Activated CD4-positive, alpha-beta T cell treated with anti-CD3 and anti-CD28 coated beads, Interleukin-2, amount 50 U/mL, for 24 hours (primary cell): Measurements from ENCODE around the gene SNN.

Source experiments
- DNase-seq, 2 donors: peaks; one replicate each; pipeline ENCODE4 v3.0.0-alpha.2; 2020; ENCODE audit warnings: low read depth in 1 of 2, low spot score in 1 of 2

SNN gene

DNA sequence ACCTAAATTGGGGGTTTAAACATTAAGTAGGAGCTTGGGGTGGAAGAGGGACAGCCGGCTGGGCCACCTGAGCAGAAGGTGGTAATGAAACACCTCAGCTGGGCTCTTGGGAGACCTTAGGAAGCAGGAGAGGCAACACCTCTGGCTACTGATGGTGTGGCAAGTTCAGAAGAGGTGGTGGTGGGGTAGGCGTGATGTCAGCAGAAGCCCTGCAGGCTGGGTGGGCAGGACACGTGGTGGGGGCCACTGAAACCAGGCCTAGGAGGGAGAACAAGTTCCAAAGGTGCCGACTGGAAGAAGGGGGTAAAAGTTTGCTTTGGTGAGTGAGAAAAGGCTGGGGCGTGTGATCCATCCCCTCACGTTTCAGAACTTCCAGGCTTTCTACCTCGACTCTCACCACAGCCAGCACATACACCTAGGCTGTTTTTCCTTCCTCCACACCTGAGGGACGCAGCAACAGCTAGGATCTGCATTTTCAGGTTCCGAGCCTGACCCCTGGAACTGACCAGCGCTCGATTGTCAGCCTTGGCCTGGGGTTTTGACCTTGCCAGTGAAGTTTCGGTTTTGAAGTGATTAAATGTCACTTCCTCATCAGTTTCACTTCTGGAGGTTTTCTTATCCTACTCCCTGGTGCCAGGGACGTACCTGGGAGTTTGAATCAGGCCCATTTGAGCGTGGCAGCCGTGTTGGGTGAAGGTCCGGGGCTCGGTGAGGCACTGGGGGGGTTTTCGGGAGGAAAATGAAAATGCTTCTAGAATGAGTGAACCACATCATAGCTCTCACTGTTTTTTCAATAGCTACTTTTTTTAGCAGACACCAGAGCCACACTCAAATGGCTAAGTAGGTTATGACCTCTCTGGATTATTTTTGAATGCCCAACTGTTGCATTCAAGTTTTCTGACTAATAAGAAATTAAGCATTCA is 10.0 kb downstream of the SNN start:
- no peak for DNase-seq

DNA sequence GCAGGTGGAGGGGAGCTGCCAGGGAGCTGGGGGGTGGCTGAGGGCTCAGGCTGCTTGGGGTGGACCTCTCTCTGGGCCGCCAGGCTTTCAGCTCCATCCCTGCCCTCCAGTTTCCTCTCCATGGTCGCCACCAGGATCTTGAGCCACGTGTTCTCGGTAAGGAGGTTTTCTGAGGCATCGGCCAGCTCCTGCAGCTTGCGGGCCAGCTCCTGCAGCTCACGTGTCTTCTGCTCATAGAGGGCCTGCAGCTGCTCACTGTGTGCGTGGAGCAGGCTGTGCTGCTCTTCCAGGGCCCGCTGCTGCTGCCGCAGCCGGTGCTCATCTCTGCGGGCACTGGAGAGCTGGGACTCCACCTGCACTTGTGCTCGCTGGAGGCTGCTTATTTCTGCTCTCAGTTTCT is 11.0 kb downstream of the SNN start:
- DNase-seq, result no peak

DNA sequence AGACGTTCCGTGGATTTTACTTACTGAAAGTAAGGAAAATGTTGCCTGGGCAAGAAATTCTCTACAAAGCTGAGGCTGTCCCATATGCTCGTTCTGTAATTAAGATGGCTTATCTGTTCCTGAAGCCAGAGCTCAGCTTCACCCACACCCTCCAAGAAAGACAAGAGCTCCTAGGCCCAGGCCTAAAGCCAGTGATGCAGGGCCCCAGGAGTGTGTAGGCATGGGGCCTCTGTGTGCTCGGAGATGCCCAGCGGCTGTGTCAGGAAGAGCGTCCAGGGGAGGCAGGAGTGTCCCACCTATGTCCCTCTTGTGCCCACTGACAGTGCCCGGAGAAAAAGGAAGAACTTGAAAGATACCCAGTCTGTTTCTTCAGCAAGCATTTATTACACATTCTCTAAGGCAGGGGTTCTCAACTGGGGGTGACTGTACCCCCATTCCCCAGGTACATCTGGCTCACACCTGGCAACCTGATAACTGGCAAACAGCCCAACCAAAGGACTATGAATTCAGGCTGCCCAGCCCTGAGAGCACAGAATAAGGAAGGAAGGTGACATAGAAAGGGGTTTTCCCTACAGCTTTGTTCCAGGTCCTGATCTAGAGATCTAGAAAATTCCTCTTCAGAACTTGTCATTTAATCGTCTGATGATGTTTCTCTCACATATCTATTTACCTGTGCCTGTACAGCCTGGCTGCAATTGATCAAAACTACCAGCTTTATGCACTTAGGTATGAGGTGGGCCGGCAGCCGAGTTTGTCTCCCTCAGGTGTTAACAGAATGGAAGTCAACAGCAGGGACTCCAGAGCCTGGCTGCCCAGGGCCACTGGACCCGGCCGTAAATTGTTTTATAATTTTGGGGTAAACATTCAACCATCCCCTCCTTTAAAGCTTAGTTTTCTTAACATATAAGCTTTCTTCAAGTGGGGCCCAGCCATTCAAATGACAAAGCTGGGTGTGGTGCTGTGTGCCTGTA is 12.0 kb downstream of the SNN start:
- no peak for DNase-seq

DNA sequence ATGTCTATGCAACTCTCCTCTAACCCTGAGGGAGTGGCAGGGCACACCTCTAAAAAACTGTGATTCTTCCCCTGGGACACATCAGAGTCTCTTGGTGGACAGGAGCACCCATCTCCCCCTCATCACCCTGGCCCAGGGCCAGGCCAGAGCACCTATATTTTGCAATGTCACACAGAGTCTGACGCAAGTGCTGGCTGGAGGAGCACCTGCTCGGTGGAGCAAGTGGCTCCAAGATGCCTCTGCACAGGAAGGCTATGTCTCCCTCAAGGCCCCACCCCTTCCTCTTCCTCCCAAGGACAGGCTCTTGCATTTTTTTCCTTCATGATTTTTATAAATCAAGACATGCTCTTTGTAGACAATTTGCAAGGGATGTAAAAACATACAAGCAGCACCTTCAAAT is 13.3 kb downstream of the SNN start:
- no peak for DNase-seq

DNA sequence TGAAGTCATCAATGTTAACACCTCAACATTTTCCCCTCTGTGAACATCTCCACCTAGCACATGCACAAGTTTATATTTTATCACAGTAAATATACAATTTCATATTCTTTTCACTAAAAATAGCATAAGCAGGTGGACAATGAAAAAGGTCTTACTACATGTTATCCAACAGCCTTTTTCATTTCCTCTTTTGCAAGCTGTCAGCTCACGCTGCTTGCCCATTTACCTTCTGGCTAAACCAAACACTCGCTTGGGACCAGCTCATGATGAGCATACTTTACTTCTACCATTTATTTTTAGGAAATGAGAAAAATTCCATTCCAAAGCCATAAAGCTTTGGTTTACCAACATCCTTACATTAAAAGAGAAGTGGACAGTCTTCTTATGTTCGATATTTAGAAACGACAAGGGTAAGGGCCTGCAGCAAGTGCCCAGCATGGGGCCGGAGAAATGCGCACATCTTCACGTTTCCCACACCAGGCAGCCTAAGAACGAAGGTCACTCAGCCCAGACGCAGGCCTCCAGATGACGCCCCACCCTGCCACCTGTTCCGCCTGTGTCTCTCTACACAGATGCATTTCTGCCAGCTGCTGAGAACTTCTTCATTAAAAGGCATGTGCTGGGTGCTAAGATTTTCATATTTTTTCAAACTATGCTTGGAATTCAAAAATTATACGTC is 13.9 kb downstream of the SNN start:
- DNase-seq, result no peak

DNA sequence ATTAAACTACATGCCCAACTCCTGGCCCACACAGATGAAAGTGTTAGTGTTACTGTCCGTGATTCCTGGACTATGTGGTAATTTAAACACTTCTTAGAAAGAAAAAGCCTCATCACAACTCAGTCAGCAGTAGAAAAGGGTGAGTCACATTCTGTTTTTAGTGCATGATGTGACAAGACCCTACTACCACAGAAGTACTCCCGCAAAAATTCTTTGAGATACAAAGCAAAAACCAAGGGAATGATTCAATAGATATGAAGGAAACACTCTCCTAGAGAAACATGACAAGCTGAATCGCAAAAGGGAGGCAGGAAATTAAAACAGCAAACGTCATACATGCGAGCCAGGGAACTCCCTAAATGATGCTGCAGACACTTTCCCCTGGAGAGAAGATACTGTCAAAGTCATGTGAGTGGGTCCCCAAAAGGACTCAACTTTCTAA is 14.4 kb downstream of the SNN start:
- DNase-seq, result no peak

DNA sequence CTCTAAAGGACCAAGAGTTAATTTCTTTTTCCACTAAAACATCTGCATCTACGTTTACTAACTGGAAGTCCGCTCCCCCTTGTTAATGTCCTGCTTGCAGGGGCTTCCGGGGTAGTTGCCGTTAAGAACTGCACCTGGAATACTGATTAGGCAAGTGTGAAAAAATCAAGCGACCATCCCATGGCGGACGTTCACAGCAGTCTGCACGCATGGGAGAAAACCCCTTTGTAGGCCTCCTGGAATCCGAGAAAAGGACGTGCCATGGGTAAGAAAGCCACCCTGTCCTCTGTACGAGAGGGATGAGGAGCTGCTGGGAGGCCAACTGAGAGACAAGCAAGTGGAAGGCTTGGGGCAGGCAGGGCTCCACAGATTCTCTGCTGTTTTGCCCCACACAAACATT is 14.9 kb downstream of the SNN start:
- no peak for DNase-seq

DNA sequence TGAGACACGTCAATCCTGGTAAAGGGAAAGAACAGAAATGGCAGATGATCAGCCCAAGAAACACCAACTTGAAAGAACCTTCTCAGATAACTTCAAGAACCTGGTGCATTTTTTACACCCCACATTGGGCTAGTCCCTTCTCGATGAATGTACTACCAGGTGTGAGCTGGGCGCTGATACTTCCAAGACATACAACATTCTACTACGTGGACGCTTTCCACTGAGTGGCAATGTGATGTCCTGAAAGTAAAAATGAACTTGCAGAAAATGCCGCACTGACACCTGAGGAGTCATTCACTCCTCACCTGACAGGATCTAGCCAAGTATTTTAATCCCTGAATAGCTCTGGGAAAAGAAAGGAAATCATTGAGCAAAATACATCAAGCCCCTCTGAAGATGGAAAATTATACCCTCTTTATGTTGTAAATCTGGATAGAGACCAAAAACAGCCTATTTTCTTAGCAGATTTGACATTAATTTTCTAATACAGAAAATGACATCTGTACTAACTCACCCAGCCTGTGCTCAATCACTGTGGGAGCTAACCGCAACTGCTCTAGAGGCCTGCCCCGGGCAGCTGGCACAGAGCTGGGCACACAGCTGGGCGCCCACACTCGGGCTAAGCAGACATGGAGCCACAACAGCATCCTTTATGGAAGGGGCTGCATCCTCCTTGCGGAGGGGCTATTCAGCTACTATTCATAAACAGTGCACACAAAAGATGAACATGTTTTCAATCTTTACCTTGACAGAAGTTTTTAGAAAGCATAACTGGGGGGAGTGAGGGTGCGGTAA is 16.2 kb downstream of the SNN start:
- DNase-seq, result no peak

DNA sequence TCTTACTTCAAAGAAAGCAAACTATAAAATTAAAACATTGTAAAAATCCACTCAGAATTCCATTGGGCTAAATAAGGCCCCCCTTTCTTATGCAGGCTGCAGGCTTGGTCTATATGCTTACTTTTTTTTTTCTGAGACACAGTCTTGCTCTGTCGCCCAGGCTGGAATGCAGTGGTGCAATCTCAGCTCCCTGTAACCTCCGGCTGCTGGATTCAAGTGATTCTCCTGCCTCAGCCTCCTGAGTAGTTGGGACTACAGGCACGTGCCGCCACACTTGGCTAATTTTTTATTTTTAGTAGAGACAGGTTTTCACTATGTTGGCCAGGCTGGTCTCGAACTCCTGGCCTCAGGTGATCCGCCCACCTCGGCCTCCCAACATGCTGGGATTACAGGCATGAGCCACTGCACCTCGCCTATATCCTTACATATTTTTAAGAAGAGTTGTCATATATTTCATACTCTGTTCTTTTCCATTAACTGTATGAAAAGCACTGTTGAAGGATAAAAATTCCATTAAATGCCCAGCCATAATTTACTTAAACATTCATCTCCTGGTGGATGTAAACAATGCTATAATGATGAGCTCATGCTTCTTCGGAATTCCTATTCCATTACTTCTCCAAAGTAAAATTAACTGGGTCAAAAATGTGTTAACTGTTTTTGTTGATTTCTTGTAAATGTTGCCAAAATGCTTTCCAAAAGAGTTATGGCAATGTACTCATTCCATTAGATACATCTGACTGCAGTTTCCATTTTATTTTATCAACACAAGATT is 17.8 kb downstream of the SNN start:
- no peak for DNase-seq

DNA sequence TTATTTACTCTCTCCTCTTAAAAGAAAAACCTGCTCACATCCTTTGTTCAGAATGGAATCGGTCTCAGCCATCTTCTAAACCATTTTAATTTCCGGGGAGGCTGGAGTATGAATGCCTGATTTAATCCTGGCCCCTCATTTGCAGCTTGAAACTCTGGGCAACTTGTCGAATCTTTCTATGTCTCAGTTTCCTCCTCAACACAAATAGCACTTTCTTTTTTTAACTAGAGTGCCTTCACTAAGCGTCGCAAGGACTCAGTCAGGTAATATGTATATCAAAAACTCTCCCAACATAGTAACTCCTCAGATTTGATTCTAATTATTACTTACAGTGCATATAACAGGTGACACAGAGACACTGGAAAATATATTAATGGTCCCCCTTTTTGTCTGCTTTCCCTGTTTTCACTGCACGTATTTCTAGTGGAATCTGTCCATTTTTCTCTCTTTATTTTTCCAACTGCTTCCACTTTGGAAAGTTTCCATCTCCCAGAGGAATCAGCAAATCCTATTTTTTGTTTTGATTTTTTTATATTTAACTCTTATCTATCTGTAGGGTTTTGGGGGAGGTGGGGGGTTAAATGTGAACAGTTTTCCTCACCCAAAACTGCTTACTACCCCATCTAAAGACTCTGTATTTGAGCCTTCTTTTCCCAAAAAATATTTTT is 18.6 kb downstream of the SNN start:
- DNase-seq, result no peak

DNA sequence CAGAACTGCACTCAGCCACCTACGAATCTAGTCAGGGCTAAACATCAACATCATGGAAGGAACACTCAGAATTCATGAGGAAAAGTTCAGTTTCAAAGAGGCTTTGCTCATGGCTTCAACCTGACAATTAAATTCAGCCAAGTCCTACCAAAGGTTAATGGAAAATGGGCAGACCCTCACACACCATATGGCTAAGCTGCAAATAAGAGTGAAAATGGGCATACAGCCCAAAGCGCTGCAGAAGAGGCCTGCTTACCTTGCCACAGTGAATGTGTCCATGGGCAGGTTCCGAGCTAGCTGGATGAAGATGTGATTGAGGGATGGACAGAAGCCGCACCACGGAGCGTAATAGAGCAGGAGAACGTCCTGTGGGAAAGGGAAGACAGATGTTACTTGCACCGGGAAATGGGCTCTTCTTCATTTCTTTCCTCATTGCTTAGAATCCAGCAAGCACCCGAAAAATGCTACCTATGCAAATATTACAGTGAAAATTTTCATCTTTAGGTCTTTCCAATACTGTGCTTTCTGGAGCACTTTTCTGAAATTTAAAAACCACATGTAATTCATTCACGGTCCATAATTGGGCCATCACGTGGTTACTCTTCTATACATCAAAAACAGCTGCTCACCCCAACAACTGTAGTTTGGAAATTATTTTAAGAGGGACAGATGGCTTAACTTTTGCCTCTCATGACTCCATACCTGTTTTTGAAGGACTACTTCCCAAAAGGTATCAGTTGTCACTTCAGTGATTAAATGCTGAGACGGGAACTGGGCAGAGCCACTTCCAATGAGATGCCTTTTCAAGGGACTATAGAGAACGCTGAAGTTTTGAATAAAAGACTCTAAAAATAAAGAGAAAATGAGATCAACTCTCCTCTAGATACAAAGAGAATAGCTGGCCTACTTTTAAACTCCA is 19.6 kb downstream of the SNN start:
- no peak for DNase-seq

DNA sequence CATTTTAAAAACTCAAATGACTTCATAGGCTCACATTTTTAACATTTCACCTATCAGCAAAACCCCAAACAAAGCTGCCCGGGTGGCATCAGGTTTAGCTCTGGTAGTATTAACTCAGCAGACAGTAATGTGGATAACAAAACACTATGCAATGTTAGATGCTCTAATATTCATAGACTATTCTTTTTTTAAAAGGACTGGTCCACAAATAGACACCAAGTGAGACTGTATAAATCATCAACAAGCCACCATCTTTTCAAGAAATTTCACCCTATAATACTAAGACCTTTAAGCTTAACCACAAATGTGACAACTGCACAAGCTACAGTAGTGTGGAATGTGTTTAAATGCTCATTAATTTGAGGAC is 20.2 kb downstream of the SNN start:
- no peak for DNase-seq

DNA sequence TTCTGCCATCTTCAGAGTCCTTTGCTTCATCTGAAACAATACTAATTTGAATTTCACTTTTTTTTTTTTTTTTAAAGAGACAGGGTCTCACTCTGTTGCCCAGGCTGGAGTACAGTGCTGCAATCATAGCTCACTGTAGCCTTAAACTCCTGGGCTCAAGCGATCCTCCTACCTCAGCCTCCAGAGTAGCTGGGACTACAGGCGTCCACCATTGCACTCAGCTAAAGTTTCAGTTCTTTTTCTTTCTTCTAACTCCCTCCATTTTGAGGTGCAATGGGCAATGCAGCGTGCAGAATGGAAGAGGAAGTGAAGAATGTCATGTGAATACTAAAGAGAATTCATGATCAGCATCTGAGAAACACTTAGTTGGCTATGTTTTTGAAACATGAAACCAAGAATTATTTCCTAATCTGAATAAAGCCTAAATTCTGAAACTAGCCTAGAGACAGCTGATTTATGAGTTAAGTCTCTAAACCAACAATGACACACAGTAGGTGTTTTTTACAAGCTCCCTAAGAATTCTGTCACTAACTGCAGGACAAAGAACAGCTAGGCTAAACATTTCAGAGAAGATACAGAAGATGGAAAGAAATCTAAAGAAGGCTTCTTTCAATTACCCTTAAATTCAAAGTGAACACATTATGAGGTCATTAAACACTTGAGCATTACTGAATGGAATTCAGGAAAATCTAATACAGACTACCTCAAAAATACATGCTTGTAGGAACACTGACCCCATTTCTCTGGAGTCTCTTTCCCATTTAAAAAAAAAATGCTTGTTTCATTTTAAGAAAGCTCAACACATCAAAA is 21.0 kb downstream of the SNN start:
- no peak for DNase-seq

DNA sequence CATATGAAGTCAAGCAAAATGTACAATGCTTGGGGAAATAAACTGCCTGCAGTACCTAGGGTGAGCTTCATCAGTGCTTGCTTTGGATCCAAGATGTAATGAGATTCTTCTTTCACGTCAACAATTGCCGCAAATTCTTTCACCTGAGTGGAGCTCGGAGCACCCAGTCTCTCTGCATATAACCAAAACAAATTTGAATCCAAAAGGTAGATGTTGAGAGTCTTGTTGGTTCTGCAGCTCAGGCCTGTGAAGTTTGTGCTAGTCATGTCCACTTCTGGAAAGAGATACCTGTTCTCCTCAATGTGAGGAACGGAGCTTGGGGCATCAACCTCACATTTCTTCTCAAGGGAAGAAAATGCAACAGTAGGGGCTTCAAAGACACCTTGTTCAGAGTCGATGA is 23.0 kb downstream of the SNN start:
- DNase-seq, result no peak

DNA sequence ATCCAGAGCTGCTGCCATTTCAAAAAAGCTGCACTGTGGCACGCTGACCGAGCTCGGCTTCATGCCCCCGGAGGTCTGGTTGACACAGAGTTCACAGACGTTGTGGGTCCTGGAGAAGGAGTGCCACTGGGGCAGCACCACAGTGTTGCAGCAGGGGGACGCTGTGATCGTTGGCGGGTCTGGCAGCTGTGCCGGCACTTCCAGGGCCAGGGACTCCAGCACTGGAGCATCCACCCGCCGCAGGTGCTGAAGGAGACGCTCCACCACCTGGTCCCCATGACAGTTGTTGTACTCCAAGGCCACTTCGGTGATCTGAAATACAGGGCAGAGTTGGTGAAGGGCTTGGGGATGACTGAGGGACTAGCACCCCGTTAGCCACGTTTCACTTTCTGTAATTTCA is 23.5 kb downstream of the SNN start:
- no peak for DNase-seq

DNA sequence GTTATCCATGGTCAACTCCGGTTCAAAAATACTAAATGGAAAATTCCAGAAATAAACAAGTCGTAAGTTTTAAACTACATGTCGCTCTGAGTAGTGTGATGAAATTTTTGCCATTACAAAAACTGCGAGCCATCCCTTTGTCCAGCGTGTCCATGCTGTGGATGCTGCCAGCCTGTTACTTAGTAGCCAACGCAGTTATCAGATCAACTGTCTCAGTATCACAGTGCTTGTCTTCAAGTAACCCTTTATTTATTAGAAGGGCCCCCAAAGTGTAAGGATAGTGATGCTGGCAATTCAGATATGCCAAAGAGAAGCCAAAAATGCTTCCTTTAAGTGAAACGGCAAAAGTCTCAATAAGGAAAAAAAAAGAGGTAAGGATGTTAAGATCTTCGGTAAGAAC is 23.9 kb downstream of the SNN start:
- no peak for DNase-seq

DNA sequence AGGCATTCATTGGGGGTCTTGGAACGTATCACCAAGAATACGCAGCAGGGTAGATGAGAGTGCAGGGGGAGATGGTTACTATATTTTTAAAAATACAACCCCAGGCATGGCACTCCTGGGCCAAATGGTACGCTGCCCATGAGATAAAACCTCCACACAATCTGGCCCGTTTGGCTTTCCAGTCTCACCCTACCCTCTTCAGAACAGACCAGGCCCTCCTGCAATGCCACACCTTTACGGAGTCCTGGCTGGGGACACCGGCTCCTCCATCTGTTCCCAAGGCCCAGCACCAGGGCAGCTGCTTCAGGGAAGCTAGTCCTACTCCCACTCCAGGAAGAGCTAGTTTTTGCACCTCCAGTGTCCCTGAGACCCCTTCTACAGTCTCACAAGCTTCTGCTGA is 24.4 kb downstream of the SNN start:
- no peak for DNase-seq
